ENCODE measurements around the gene TRPC6. TPM values are rescaled to one million over a fixed set of nuclear protein-coding genes. Genes with fewer than 3 reads are reported as not detected.

Gene TRPC6
- total RNA-seq, 1 experiment from 2014 or later = not detected

DNA sequence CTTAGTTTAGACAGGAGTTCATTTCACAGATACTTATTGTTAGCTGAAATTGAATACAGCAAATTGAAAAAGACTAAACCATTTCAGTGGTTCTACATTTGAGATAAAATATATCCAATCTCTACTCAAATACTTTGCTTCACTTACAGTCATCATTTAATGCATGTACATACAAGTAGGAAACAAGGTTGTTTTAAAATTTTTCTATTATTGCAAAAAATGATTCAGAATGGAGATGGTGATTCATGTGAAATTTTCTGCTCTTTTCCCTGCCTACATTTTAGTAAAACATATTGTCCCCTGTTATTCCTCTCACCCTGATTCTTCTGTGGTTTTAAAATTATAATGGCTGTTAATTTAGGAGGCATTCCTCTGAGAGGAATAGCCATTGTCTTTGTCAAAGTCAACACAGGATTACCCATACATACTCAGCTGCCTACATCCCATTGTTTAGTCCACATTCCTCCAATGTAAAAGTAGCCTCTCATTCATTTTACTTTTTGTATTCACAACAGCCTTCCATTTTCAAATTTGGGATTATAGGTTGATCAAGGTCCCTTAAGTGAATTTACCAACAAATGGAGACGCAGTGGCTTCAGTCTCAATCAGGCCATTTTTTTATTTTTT lies 60.1 kb downstream of the TRPC6 start:
- no peaks in the 10 kb centered on the region for H3K79me2 ChIP-seq (ENCODE audit: low read depth)
- H4K20me1 ChIP-seq (ENCODE audit: insufficient read depth) = no peaks in the 10 kb centered on the region
- no peak overlapping the region for H3K27ac ChIP-seq
- BruUV-seq (replicated peaks) = no TSS peak
- no peaks in the 10 kb centered on the region for H3K4me1 ChIP-seq (replicated peaks; ENCODE audit: insufficient read depth)
- ChIA-PET POLR2A (ENCODE audit: unreplicated experiment) (no interaction called here), CTCF (no interaction called here)
- no peaks in the 10 kb centered on the region for H3K9me3 ChIP-seq (ENCODE audit: insufficient read depth, low read depth)
- no peak for DNase-seq
- no peaks in the 10 kb centered on the region for H3K36me3 ChIP-seq (ENCODE audit: low read depth)
- intact Hi-C loops (cut with micrococcal nuclease; ENCODE audit: unreplicated experiment) = no loop called here
- no peaks in the 10 kb centered on the region; the same call in 1 of the 2 replicates for H3K9me2 ChIP-seq (ENCODE audit: insufficient read depth)
- H3K4me2 ChIP-seq = no peak overlapping the region
- no peaks in the 10 kb centered on the region for H3K27me3 ChIP-seq (ENCODE audit: insufficient read depth, low read depth)
- no peak overlapping the region for H2AFZ ChIP-seq
- no peak for TF ChIP-seq EZH2 (IDR thresholded peaks at IDR 0.05; ENCODE audit: low read depth)
- H3K4me3 ChIP-seq = no peak overlapping the region
- no peaks in the 10 kb centered on the region for H3F3A ChIP-seq (ENCODE audit: insufficient read depth, low read depth)

DNA sequence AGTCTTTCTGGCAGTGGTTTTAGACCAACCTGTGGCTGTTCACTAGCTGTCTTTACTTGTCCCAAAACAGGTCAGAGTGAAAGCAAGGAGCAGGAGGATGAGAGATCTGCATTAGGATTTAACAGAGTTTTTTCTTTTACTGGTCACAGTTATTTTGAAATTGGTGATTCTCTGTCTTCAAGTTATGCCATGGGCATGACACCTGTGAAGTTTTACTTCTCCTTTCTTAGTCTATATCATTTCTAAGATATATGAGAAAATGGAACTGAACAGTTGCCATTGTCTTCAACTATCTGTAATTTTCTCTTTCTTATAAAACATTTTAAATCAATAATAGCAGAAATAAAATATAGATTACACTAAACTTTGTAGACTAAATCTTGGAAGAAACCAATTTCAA lies 60.6 kb downstream of the TRPC6 start:
- no peaks in the 10 kb centered on the region for H3K9me3 ChIP-seq (ENCODE audit: insufficient read depth, low read depth)
- no peaks in the 10 kb centered on the region for H3K27me3 ChIP-seq (ENCODE audit: insufficient read depth, low read depth)
- TF ChIP-seq, protein P1, sequence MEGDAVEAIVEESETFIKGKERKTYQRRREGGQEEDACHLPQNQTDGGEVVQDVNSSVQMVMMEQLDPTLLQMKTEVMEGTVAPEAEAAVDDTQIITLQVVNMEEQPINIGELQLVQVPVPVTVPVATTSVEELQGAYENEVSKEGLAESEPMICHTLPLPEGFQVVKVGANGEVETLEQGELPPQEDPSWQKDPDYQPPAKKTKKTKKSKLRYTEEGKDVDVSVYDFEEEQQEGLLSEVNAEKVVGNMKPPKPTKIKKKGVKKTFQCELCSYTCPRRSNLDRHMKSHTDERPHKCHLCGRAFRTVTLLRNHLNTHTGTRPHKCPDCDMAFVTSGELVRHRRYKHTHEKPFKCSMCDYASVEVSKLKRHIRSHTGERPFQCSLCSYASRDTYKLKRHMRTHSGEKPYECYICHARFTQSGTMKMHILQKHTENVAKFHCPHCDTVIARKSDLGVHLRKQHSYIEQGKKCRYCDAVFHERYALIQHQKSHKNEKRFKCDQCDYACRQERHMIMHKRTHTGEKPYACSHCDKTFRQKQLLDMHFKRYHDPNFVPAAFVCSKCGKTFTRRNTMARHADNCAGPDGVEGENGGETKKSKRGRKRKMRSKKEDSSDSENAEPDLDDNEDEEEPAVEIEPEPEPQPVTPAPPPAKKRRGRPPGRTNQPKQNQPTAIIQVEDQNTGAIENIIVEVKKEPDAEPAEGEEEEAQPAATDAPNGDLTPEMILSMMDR (conservative IDR thresholded peaks at IDR 0.05) = no peak
- no peak for TF ChIP-seq EZH2 (IDR thresholded peaks at IDR 0.05; ENCODE audit: low read depth)
- no peak overlapping the region for H3K4me2 ChIP-seq
- no TSS peak for BruUV-seq (replicated peaks)
- ChIA-PET CTCF (no interaction called here), POLR2A (ENCODE audit: unreplicated experiment) (no interaction called here)
- H3K4me1 ChIP-seq (replicated peaks; ENCODE audit: insufficient read depth) = no peaks in the 10 kb centered on the region
- no peaks in the 10 kb centered on the region for H4K20me1 ChIP-seq (ENCODE audit: insufficient read depth)
- H3F3A ChIP-seq (ENCODE audit: insufficient read depth, low read depth) = no peaks in the 10 kb centered on the region
- no peaks in the 10 kb centered on the region for H3K79me2 ChIP-seq (ENCODE audit: low read depth)
- no peaks in the 10 kb centered on the region; the same call in 1 of the 2 replicates for H3K9me2 ChIP-seq (ENCODE audit: insufficient read depth)
- H2AFZ ChIP-seq = no peak overlapping the region
- H3K27ac ChIP-seq = no peak overlapping the region
- no peaks in the 10 kb centered on the region for H3K36me3 ChIP-seq (ENCODE audit: low read depth)
- DNase-seq = no peak
- no peak overlapping the region for H3K4me3 ChIP-seq
- intact Hi-C loops (cut with micrococcal nuclease; ENCODE audit: unreplicated experiment) = no loop called here

DNA sequence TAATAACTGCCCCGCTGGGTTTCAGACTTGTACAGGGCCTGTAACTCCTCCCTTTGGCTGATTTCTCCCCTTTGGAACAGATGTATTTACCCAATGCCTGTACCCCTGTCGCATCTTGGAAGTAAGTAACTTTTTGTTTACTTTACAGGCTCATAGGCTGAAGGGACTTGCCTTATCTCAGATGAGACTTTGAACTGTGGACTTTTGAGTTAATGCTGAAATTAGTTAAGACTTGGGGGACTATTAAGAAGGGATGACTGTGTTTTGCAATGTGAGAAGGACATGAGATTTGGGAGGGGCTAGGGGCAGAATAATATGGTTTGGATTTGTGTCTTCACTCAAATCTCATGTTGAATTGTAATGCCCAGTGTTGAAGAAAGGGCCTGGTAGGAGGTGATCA lies 62.0 kb downstream of the TRPC6 start:
- TF ChIP-seq EZH2 (IDR thresholded peaks at IDR 0.05; ENCODE audit: low read depth) = no peak
- TF ChIP-seq, protein P1 (conservative IDR thresholded peaks at IDR 0.05) = no peak
- no peaks in the 10 kb centered on the region for H3K79me2 ChIP-seq (ENCODE audit: low read depth)
- no peak overlapping the region for H3K4me2 ChIP-seq
- no peaks in the 10 kb centered on the region for H4K20me1 ChIP-seq (ENCODE audit: insufficient read depth)
- no peaks in the 10 kb centered on the region for H3K36me3 ChIP-seq (ENCODE audit: low read depth)
- CTCF ChIA-PET = no interaction called here
- no peak overlapping the region for H3K27ac ChIP-seq
- H2AFZ ChIP-seq = no peak overlapping the region
- H3K9me2 ChIP-seq (ENCODE audit: insufficient read depth) = no peaks in the 10 kb centered on the region; the same call in 1 of the 2 replicates
- no peaks in the 10 kb centered on the region for H3K4me1 ChIP-seq (replicated peaks; ENCODE audit: insufficient read depth)
- H3F3A ChIP-seq (ENCODE audit: insufficient read depth, low read depth) = no peaks in the 10 kb centered on the region
- H3K27me3 ChIP-seq (ENCODE audit: insufficient read depth, low read depth) = no peaks in the 10 kb centered on the region
- DNase-seq = no peak
- no peaks in the 10 kb centered on the region for H3K9me3 ChIP-seq (ENCODE audit: insufficient read depth, low read depth)
- no TSS peak for BruUV-seq (replicated peaks)
- POLR2A ChIA-PET (ENCODE audit: unreplicated experiment) = no interaction called here
- H3K4me3 ChIP-seq = no peak overlapping the region
- intact Hi-C loops (cut with micrococcal nuclease; ENCODE audit: unreplicated experiment) = no loop called here

DNA sequence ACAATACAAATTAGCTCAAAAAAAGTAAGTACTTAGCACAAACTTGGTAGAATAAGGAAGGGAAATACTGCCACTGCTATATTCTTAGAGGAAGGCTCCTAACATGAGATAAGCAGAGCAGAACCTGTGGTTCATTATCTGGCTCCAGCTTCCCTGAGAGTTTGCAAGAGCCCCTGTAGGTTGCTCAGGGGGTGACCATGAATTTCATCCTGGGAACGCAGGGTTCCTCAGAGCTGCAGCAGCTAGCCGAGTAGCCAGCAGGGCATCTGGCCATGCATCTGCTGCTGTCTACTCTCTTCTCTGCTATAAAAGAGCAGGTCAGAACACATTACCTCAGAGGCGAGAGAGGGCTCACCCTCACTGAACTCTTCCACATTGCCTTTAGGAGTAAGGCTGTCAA lies 67.3 kb downstream of the TRPC6 start:
- ChIA-PET CTCF (no interaction called here), POLR2A (ENCODE audit: unreplicated experiment) (no interaction called here)
- no peak overlapping the region for H2AFZ ChIP-seq
- no peaks in the 10 kb centered on the region for H3K9me2 ChIP-seq (ENCODE audit: insufficient read depth)
- DNase-seq = no peak
- no peaks in the 10 kb centered on the region for H4K20me1 ChIP-seq (ENCODE audit: insufficient read depth)
- no peak overlapping the region for H3K27ac ChIP-seq
- H3K79me2 ChIP-seq (ENCODE audit: low read depth) = no peaks in the 10 kb centered on the region
- no peaks in the 10 kb centered on the region for H3K4me1 ChIP-seq (replicated peaks; ENCODE audit: insufficient read depth)
- 0 out of 2 replicates have a peak, but pooled peaks cover 4% of the 10 kb centered on the region for H3K27me3 ChIP-seq (ENCODE audit: insufficient read depth, low read depth)
- H3F3A ChIP-seq (ENCODE audit: insufficient read depth, low read depth) = no peaks in the 10 kb centered on the region
- no peak overlapping the region for H3K4me3 ChIP-seq
- no peaks in the 10 kb centered on the region for H3K9me3 ChIP-seq (ENCODE audit: insufficient read depth, low read depth)
- TF ChIP-seq, protein P1 (conservative IDR thresholded peaks at IDR 0.05) = no peak
- TF ChIP-seq EZH2 (IDR thresholded peaks at IDR 0.05; ENCODE audit: low read depth) = no peak
- H3K36me3 ChIP-seq (ENCODE audit: low read depth) = no peaks in the 10 kb centered on the region
- BruUV-seq (replicated peaks) = no TSS peak
- intact Hi-C loops (cut with micrococcal nuclease; ENCODE audit: unreplicated experiment) = no loop called here
- no peak overlapping the region for H3K4me2 ChIP-seq

Measured in PC-9 (cell line).